Frontal cortex (tissue), 4 donors: ENCODE measurements around the gene CAND2. TPM values are rescaled to one million over a fixed set of nuclear protein-coding genes. Genes with fewer than 3 reads are reported as not detected.
A peak's percentile ranks its signal among the peaks of the same experiment; 100 is the strongest.

Experiments
- DNase-seq, 2 donors: peaks; one replicate each; pipeline ENCODE4 v3.0.0; 2012; ENCODE audit warnings: low spot score in 2 of 2
- FAIRE-seq: peaks from 2 replicates; lab custom pipeline; 2012; peaks lifted over from hg19 to GRCh38; lab: Jason Lieb, UNC
- total RNA-seq: library from RNA; depleted of rRNA; stranded (reverse); fragments of >200 nt; gene quantifications from one replicate; pipeline ENCODE4 v1.2.3, GENCODE V29; 2014
- donor health status: control.
- donor health status: control.
- donor health status: control.

The CAND2 gene
- total RNA-seq, 1 donor from 2014 or later = 11.4 TPM

GRCh38 chr3:12798559-12799179, 2.2 kb downstream of the CAND2 start:
- DNase-seq (no peak), FAIRE-seq (no peak)

GRCh38 chr3:12799525-12800440, 3.3 kb downstream of the CAND2 start:
- DNase-seq (no peak), FAIRE-seq (no peak)

- no peak for DNase-seq
- no peak for FAIRE-seq
Observed at GRCh38 chr3:12803371-12803770, 6.9 kb downstream of the CAND2 start.

- no peak for DNase-seq
- FAIRE-seq = no peak
Observed at GRCh38 chr3:12807066-12807465, 10.6 kb downstream of the CAND2 start.

GRCh38 chr3:12807601-12808359, 11.3 kb downstream of the CAND2 start:
- DNase-seq = no peak

GRCh38 chr3:12808587-12808986, 12.1 kb downstream of the CAND2 start:
- no peak for FAIRE-seq

More at GRCh38 chr3:12807601-12808359, 11.3 kb downstream of the CAND2 start:
- FAIRE-seq = no peak

GRCh38 chr3:12809001-12809400, 12.5 kb downstream of the CAND2 start:
- FAIRE-seq (no peak), DNase-seq (no peak)

More at GRCh38 chr3:12808587-12808986, 12.1 kb downstream of the CAND2 start:
- DNase-seq = no peak

- no peak for FAIRE-seq
- DNase-seq = no peak
Observed at GRCh38 chr3:12809435-12809834, 13.0 kb downstream of the CAND2 start.

- FAIRE-seq = no peak
Observed at GRCh38 chr3:12810013-12810780, 13.7 kb downstream of the CAND2 start.

GRCh38 chr3:12810961-12811360, 14.5 kb downstream of the CAND2 start:
- DNase-seq (no peak), FAIRE-seq (no peak)

More at GRCh38 chr3:12810013-12810780, 13.7 kb downstream of the CAND2 start:
- DNase-seq = peak; percentile 92 to 99

- FAIRE-seq (no peak), DNase-seq (no peak)
Observed at GRCh38 chr3:12812812-12813211, 16.3 kb downstream of the CAND2 start.

GRCh38 chr3:12813967-12814366, 17.5 kb downstream of the CAND2 start:
- DNase-seq (no peak), FAIRE-seq (no peak)

- no peak for DNase-seq
- FAIRE-seq = no peak
Observed at GRCh38 chr3:12815078-12815477, 18.6 kb downstream of the CAND2 start.

GRCh38 chr3:12815719-12816118, 19.2 kb downstream of the CAND2 start:
- DNase-seq (no peak), FAIRE-seq (no peak)

- FAIRE-seq = no peak
- DNase-seq = no peak
Observed at GRCh38 chr3:12816521-12817342, 20.3 kb downstream of the CAND2 start.

GRCh38 chr3:12817343-12817710, 20.8 kb downstream of the CAND2 start:
- DNase-seq = no peak
- FAIRE-seq = no peak

- FAIRE-seq (no peak), DNase-seq (no peak)
Observed at GRCh38 chr3:12818273-12818672, 21.8 kb downstream of the CAND2 start.

GRCh38 chr3:12818773-12819172, 22.3 kb downstream of the CAND2 start:
- DNase-seq (no peak), FAIRE-seq (no peak)
